Liver (tissue), 9 donors: ENCODE results near the gene PALD1. TPM values are rescaled to one million over a fixed set of nuclear protein-coding genes. Genes with fewer than 3 reads are reported as not detected.

Experiments used
- DNase-seq: peaks from one replicate; pipeline ENCODE4 v3.0.0-alpha.2; 2017; ENCODE audit warnings: low spot score
- H3K27ac ChIP-seq, 2 donors: one replicate each; pipeline ENCODE4 v1.7.0; 2013; ENCODE audit warnings: inconsistent platforms in 2 of 2, low read length in 2 of 2, control low read depth in 1 of 2, low read depth in 1 of 2, mild to moderate bottlenecking in 1 of 2
- H3K27me3 ChIP-seq, 4 donors: one replicate each; pipeline versions ENCODE4 v1.6.1 to v1.7.0; 2013; ENCODE audit warnings: low read length in 3 of 4, inconsistent platforms in 1 of 4, mild to moderate bottlenecking in 1 of 4, moderate library complexity in 1 of 4; ENCODE audit not compliant: control insufficient read depth in 4 of 4, insufficient read depth in 4 of 4
- H3K36me3 ChIP-seq, 4 donors: one replicate each; pipeline versions ENCODE4 v1.6.1 to v1.7.0; 2013; ENCODE audit warnings: low read length in 3 of 4, mild to moderate bottlenecking in 3 of 4, low read depth in 1 of 4, moderate library complexity in 1 of 4; ENCODE audit not compliant: control insufficient read depth in 4 of 4, insufficient read depth in 3 of 4
- H3K4me1 ChIP-seq, 4 donors: one replicate each; pipeline versions ENCODE4 v1.6.1 to v1.7.0; 2013; ENCODE audit warnings: low read length in 3 of 4, mild to moderate bottlenecking in 3 of 4, moderate library complexity in 1 of 4; ENCODE audit not compliant: control insufficient read depth in 4 of 4, insufficient read depth in 4 of 4
- H3K4me3 ChIP-seq, 3 donors: one replicate each; pipeline versions ENCODE4 v1.6.1 to v1.7.0; 2013; ENCODE audit warnings: low read length in 3 of 3, control low read depth in 1 of 3, low read depth in 1 of 3, mild to moderate bottlenecking in 1 of 3
- H3K9ac ChIP-seq, 2 donors: one replicate each; pipeline ENCODE4 v1.7.0; 2013; ENCODE audit warnings: low read length in 2 of 2, mild to moderate bottlenecking in 2 of 2, moderate library complexity in 2 of 2, control low read depth in 1 of 2, low read depth in 1 of 2
- H3K9me3 ChIP-seq, 4 donors: one replicate each; pipeline versions ENCODE4 v1.6.1 to v1.7.0; 2013; ENCODE audit warnings: low read length in 3 of 4; ENCODE audit not compliant: control insufficient read depth in 4 of 4
- ATF3 ChIP-seq: IDR thresholded peaks from 2 replicates; pipeline ENCODE4 v1.6.1; 2016; ENCODE audit warnings: antibody characterized with exemption
- EGR1 ChIP-seq, 2 donors: IDR thresholded peaks; 2 replicates each; pipeline ENCODE4 v1.6.1; 2016 to 2018; ENCODE audit warnings: antibody characterized with exemption in 2 of 2, low read depth in 2 of 2
- FOXA1 ChIP-seq: IDR thresholded peaks from 2 replicates; pipeline ENCODE4 v1.6.1; 2016; ENCODE audit warnings: antibody characterized with exemption
- GABPA ChIP-seq, 2 donors: IDR thresholded peaks in 1 of 2; conservative IDR thresholded peaks in 1 of 2; 2 replicates each; pipeline ENCODE4 v1.6.1; 2016; ENCODE audit warnings: antibody characterized with exemption in 2 of 2, mild to moderate bottlenecking in 1 of 2, moderate library complexity in 1 of 2
- HNF4A ChIP-seq, 2 donors: conservative IDR thresholded peaks; 2 replicates each; pipeline ENCODE4 v1.6.1; 2016; ENCODE audit warnings: antibody characterized with exemption in 2 of 2, mild to moderate bottlenecking in 2 of 2
- JUND ChIP-seq, 2 donors: IDR thresholded peaks; 2 replicates each; pipeline ENCODE4 v1.6.1; 2016; ENCODE audit warnings: antibody characterized with exemption in 2 of 2
- MAX ChIP-seq: IDR thresholded peaks from 2 replicates; pipeline ENCODE4 v1.6.1; 2016; ENCODE audit warnings: antibody characterized with exemption
- NR2F2 ChIP-seq: IDR thresholded peaks from 2 replicates; pipeline ENCODE4 v1.6.1; 2016; ENCODE audit warnings: antibody characterized with exemption
- RAD21 ChIP-seq, 2 donors: IDR thresholded peaks; 2 replicates each; pipeline ENCODE4 v1.6.1; 2016; ENCODE audit warnings: antibody characterized with exemption in 2 of 2, mild to moderate bottlenecking in 2 of 2
- SP1 ChIP-seq: IDR thresholded peaks from 2 replicates; pipeline ENCODE4 v1.6.1; 2018; ENCODE audit warnings: antibody characterized with exemption, mild to moderate bottlenecking
- YY1 ChIP-seq: IDR thresholded peaks from 2 replicates; pipeline ENCODE4 v1.6.1; 2016; ENCODE audit warnings: antibody characterized with exemption, mild to moderate bottlenecking
- WGBS: extraction: QIAGEN DNeasy Blood & Tissue Kit; methylation state at CpG from one replicate; pipeline ENCODE4 v1.1.7; 2013; 5-methylcytosine and 5-hydroxymethylcytosine counted together
- polyA plus RNA-seq, 2 donors: library from polyadenylated mRNA; stranded (reverse) in 1 of 2; unstranded in 1 of 2; fragments of 200-250 nt in 1 of 2; fragments of >200 nt in 1 of 2; fragmentation: Nextera tagmentation in 1 of 2; extraction: Ambion mirVana in 1 of 2; gene quantifications; one replicate each; pipeline versions ENCODE4 v1.2.1 to v1.2.3, GENCODE V29; 2013 to 2015
- total RNA-seq, 2 donors: library from RNA; depleted of rRNA; stranded (reverse); fragments of >200 nt; gene quantifications; one replicate each; pipeline ENCODE4 v1.2.3, GENCODE V29; 2014
- TF ChIP-seq, protein P1 (sequence below): fragments of 150-350 bp; IDR thresholded peaks from 2 replicates; pipeline ENCODE4 v1.5.1; 2017; ENCODE audit warnings: improper control_type of control experiment, low read depth, low read length; ENCODE audit not compliant: missing input control
- TF ChIP-seq, protein P2 (sequence below): IDR thresholded peaks from 2 replicates; pipeline ENCODE4 v1.6.1; 2016; ENCODE audit warnings: antibody characterized with exemption
- donor health status: healthy.
- donor health status: healthy.
- donor health status: healthy.
- donor health status: healthy.
- donor health status: healthy.

The PALD1 gene
- total and polyA plus RNA-seq, 4 donors, result 0.72 to 4.2 (median 1.4) TPM

GRCh38 chr10:70433581-70434280 lies 44.8 kb upstream of the PALD1 start:
- no peak overlapping the region for H3K27ac ChIP-seq
- DNase-seq, result no peak
- 94% methylated on average over 9 of the region's 9 CpGs for WGBS
- peaks cover 2 to 14% (median 9%) of the 10 kb centered on the region in 4 donors for H3K4me1 ChIP-seq
- no peaks in the 10 kb centered on the region for H3K27me3 ChIP-seq
- no peak overlapping the region for H3K4me3 ChIP-seq
- H3K9ac ChIP-seq, result no peak overlapping the region
- peaks cover 0 to 5% (median 2%) of the 10 kb centered on the region in 4 donors for H3K36me3 ChIP-seq
- no peaks in the 10 kb centered on the region for H3K9me3 ChIP-seq
- no peak for TF ChIP-seq HNF4A (conservative IDR thresholded peaks at IDR 0.05)
- no peak for TF ChIP-seq JUND (IDR thresholded peaks at IDR 0.05)
- no peak for TF ChIP-seq MAX
- TF ChIP-seq, protein P1, sequence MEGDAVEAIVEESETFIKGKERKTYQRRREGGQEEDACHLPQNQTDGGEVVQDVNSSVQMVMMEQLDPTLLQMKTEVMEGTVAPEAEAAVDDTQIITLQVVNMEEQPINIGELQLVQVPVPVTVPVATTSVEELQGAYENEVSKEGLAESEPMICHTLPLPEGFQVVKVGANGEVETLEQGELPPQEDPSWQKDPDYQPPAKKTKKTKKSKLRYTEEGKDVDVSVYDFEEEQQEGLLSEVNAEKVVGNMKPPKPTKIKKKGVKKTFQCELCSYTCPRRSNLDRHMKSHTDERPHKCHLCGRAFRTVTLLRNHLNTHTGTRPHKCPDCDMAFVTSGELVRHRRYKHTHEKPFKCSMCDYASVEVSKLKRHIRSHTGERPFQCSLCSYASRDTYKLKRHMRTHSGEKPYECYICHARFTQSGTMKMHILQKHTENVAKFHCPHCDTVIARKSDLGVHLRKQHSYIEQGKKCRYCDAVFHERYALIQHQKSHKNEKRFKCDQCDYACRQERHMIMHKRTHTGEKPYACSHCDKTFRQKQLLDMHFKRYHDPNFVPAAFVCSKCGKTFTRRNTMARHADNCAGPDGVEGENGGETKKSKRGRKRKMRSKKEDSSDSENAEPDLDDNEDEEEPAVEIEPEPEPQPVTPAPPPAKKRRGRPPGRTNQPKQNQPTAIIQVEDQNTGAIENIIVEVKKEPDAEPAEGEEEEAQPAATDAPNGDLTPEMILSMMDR, result no peak
- no peak for TF ChIP-seq FOXA1
- TF ChIP-seq NR2F2, result no peak

- no peaks in the 10 kb centered on the region for H3K9me3 ChIP-seq
- TF ChIP-seq YY1 (no peak), GABPA (IDR thresholded peaks at IDR 0.05 in 1 of 2, conservative IDR thresholded peaks at IDR 0.05 in 1 of 2) (no peak), SP1 (no peak), ATF3 (no peak), EGR1 (IDR thresholded peaks at IDR 0.05; ENCODE audit: low read depth in 2 of 2) (no peak), RAD21 (IDR thresholded peaks at IDR 0.05) (no peak)
- TF ChIP-seq, protein P2, sequence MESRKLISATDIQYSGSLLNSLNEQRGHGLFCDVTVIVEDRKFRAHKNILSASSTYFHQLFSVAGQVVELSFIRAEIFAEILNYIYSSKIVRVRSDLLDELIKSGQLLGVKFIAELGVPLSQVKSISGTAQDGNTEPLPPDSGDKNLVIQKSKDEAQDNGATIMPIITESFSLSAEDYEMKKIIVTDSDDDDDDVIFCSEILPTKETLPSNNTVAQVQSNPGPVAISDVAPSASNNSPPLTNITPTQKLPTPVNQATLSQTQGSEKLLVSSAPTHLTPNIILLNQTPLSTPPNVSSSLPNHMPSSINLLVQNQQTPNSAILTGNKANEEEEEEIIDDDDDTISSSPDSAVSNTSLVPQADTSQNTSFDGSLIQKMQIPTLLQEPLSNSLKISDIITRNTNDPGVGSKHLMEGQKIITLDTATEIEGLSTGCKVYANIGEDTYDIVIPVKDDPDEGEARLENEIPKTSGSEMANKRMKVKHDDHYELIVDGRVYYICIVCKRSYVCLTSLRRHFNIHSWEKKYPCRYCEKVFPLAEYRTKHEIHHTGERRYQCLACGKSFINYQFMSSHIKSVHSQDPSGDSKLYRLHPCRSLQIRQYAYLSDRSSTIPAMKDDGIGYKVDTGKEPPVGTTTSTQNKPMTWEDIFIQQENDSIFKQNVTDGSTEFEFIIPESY, result no peak
- no peak overlapping the region for H3K4me3 ChIP-seq
- H3K27me3 ChIP-seq, result peaks cover 0 to 3% (median 0%) of the 10 kb centered on the region in 4 donors
- no peaks in the 10 kb centered on the region for H3K36me3 ChIP-seq
- H3K4me1 ChIP-seq, result peaks cover 0 to 6% (median 4%) of the 10 kb centered on the region in 4 donors
- no peak for DNase-seq
- H3K9ac ChIP-seq, result no peak overlapping the region
- H3K27ac ChIP-seq, result no peak overlapping the region
- WGBS, result 88% methylated on average over 19 of the region's 19 CpGs
Measured at GRCh38 chr10:70435241-70436085, 43.1 kb upstream of the PALD1 start.
